Heart left ventricle (tissue), 13 donors: ENCODE measurements around the gene VTI1B.

ENCODE experiments used
- CTCF ChIP-seq, 12 donors: fragments of 200-600 bp; sonication (generic) in 4 of 12; IDR thresholded peaks; one replicate each; pipeline versions ENCODE4 v1.5.0 to v1.8.0; 2018 to 2022; ENCODE audit warnings: antibody characterized with exemption in 12 of 12, mild to moderate bottlenecking in 5 of 12
- POLR2A ChIP-seq, 2 donors: fragments of 450-650 bp; IDR thresholded peaks; one replicate each; pipeline ENCODE4 v1.6.1; 2017; ENCODE audit warnings: antibody characterized with exemption in 2 of 2, mild to moderate bottlenecking in 2 of 2, moderate library complexity in 2 of 2
- donor health status: ischemic (EF 13 %, LVEDD 7.1; RV severe dilation, severe dysfunction).
- donor health status: DM: no; HTN: yes; CAD: no.
- donor health status: DM: no; HTN: no; CAD: no.
- donor health status: ischemic (EF 25% LVEDD 6.9; RV normal size, moderate dysfunction).
- donor health status: ischemic (EF 25% LVEDD 5.7; RV mildly dilated, moderate dysfunction).
- donor health status: ischemic (EF 35%, LVEDD 5.7; RV mildly dilated, moderate dysfunction).
- donor health status: nonischemic (EF 11% LVEDD 7.7; RV severe dilation, severe dysfunction).
- donor health status: DM: yes; HTN: yes; CAD: no.
- donor health status: PGD.
- donor health status: ischemic (EF 29% LVEDD 5.4; RV normal size, mild dysfunction).
- donor health status: nonischemic (EF 23%, LVEDD 6.1; RV moderate dilation, normal function).

- TF ChIP-seq CTCF (IDR thresholded peaks at IDR 0.05), result no peak
- no peak for TF ChIP-seq POLR2A (IDR thresholded peaks at IDR 0.05)
Measured at GRCh38 chr14:67721875-67722274, 47.4 kb upstream of the VTI1B start.
